Activated T-cell treated with anti-CD3 and anti-CD28 coated beads for 1 hour (primary cell): ENCODE data around the gene SLC9A1.
A peak's percentile ranks its signal among the peaks of the same experiment; 100 is the strongest.
"Not testable (repeated sequence)": the region's sequence is repeated elsewhere in the genome, so short reads cannot be mapped to it uniquely, and the experiment has no call there.

Source experiments
- DNase-seq: peaks from one replicate; pipeline ENCODE4 v3.0.0-alpha.2; 2020; ENCODE audit warnings: low read depth

The SLC9A1 gene

DNA sequence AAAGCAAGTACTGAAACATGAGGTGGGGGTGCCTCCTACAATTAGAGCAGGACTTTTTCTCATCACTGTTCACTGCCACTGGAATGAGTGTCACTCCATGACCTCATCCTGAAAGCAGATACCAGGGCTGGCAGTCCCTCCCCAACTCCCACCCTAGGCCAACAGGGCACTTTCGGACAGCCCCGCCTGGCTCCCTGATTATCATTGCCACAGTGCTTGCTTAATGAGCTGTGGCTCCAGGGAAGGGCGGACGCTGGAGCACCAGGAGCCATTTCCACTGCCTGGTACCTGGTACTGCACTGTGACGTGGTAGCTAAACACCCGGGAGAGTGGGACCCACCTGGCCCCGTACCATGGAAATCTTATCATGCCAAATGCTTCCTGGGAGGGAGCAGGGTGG is 22.3 kb downstream of the SLC9A1 start:
- DNase-seq: no peak

- DNase-seq: no peak
Observed at GRCh38 chr1:27132147-27132546, 22.8 kb downstream of the SLC9A1 start.

- DNase-seq: no peak
Observed at GRCh38 chr1:27130798-27131197, 24.1 kb downstream of the SLC9A1 start.

GRCh38 chr1:27129225-27129624 is 25.7 kb downstream of the SLC9A1 start:
- no peak for DNase-seq

GRCh38 chr1:27127419-27127818 is 27.5 kb downstream of the SLC9A1 start:
- no peak for DNase-seq

- no peak for DNase-seq
Observed at GRCh38 chr1:27126391-27126790, 28.5 kb downstream of the SLC9A1 start.

GRCh38 chr1:27125125-27125524 is 29.8 kb downstream of the SLC9A1 start:
- DNase-seq: not testable (repeated sequence)

- no peak for DNase-seq
Observed at GRCh38 chr1:27124405-27124804, 30.5 kb downstream of the SLC9A1 start.

DNA sequence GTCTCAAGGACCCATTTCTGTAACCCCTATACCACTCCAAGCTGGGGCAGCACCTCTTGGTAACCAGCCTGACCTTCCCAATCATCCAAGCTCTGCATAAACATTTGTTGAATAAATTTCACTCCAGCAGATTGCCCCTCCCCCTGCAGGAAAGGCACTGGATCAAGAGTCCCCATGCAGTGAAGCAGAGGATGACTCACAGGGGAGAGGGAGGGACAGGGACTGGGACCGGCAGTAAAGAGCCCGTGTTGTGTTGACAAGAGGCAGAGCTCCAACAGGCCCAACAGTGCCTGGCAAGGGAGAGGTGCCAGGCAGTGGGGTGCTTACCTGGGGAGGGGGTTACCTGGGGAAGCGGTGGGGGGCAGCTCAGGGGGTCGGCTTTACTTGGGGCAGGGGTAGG is 32.3 kb downstream of the SLC9A1 start:
- no peak for DNase-seq

DNA sequence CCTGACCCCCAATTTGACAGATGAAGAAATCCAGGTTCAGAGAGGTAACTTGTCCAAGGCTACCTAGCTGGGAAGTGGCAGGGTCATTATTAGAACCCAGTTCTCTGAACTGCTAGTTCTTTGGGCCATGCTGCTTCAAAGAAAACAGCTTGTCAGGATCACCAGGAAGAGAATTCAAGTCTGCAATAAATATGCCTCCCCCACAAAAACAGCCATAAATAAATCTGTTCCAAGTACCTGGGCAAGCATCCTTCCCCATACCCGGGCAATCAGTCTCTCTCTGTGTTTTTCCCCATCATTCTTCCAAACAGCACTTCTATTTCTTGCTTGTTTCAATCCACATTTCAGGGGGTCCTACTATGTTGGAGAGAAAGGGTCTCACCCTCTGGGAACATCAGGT is 34.1 kb downstream of the SLC9A1 start:
- no peak for DNase-seq

- no peak for DNase-seq
Observed at GRCh38 chr1:27118440-27118689, 36.6 kb downstream of the SLC9A1 start.

- DNase-seq: no peak
Observed at GRCh38 chr1:27117733-27118439, 37.0 kb downstream of the SLC9A1 start.

- DNase-seq: no peak
Observed at GRCh38 chr1:27116697-27117096, 38.2 kb downstream of the SLC9A1 start.

DNA sequence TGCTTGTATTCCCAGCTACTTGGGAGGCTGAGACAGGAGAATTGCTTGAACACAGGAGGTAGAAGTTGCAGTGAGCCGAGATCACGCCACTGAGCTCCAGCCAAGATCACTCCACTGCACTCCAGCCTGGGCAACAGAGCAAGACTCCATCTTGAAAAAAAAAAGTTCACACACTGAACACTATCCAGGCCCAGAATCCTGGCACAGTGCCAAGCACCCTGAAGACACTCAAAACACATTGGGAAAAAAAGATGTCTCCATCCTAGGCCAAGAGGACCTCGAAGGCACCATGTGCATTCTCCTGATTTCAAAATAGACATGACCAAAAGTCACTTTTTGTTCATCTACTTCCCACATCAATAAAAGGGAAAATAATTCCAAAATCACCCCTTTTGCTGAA is 38.7 kb downstream of the SLC9A1 start:
- DNase-seq: no peak

GRCh38 chr1:27114546-27114945 is 40.4 kb downstream of the SLC9A1 start:
- DNase-seq: no peak

GRCh38 chr1:27113861-27114260 is 41.1 kb downstream of the SLC9A1 start:
- DNase-seq: no peak

DNA sequence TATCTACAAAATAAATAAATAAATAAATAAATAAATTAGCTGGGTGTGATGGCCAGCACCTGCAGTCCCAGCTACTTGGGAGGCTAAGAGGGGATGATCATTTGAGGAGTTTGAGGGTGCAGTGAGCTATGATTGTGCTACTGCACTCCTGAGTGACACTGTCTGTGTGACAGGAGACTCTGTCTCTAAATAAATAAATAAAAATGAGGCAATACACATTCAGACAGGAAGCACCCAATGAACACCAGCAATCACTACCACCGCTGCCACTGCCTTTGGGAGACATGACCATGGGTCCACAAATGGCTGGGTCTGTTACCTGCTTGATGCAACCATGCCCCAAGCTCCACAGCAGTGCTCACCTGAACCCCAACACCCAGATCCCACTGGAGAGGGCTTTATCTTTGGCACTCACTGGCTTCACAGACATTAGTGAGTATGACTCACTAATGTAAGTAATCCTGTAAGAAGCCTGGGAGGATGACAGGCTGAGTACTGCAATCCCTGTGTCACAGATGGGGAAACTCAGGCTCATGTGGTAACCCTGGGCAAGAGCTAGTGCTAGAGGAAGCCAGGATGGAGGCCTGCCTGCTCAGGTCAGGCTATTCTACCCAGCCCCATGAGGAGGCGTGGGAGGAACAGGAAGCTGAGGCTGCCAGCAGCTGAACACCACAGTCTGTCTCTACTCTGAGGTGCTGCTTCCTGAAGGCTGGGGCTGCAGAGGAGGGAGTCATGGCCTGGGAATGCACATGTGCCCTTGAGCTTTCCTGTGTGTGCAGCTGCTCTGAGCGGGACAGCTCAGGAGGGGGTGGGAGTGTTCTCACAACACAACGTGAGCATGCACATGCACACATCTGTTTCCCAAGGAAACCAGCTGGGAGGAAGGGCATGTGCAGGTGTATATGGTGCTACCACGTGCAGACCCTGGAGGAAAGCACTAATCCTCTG is 43.0 kb downstream of the SLC9A1 start:
- peak; percentile 50 for DNase-seq

DNA sequence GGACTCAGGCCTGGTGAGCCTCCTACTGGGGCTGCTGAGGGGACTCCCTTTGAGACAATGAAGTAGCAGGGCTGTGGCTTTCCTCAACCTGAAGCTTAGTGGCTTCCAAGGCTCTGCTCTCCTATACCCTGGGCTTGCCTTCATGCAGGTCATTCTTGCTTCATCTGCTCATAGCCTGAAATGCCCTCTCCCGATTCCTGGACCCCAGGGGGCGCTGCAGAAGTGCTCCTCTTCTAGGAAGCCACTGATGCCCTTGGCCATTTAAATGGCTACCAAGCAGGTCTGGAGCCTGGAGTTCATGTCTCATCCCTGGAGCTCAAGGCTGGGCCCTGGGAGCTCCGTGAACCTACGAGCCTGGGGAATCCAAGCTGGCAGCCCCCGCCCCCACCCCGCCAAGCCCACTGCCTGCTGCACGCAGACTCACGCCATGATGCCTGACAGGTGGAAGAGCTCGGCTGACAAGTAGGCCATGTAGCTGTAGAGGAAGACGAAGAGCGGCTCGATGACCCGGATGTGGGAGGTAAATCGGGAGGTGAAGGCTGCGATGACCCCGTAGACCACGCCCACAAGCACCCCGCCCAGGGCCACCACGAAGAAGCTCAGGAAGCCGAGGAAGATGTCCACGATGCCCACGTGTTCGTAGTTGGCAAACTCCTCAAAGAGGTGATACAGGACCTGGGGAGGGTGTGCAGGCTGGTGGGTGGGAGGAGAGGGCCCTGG is 45.7 kb downstream of the SLC9A1 start:
- no peak for DNase-seq

DNA sequence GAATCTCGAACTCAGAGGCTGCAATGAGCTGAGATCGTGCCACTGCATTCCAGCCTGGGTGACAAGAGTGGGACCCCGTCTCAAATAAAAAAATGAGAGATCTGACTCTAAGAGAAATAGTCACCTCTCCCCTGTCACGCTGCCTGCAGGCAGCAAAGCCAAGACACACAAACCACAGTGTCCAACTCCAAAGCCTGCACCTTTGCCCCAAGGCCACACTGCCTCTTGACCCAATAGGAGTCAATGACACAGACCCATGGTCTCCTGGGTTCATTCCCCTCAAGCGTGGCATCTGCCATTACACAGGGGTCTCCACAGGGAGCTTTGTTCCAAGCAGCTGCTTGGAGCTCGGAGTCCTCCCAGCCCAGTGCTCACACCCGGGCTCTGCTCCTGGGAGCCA is 46.3 kb downstream of the SLC9A1 start:
- no peak for DNase-seq

- no peak for DNase-seq
Observed at GRCh38 chr1:27106561-27107323, 48.2 kb downstream of the SLC9A1 start.

- DNase-seq: no peak
Observed at GRCh38 chr1:27105018-27105417, 49.9 kb downstream of the SLC9A1 start.

DNA sequence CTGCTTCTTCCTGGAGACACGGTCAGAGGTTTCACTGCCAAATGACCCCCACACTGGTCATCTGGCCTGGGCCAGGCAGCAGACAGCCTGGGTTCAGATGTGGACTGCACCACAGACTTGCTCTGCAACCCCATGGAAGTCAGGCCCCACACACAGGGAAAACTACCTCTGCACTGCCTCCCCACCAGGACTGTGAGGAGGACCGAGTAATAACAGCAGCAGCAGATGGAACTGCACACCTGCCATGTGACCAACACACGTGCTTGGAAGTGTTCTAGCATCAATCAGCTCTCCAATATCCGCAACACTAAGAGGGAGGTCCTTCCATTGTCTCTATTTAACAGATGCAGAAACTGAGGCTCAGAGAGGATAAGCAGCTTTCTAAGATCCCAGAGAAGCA is 51.4 kb downstream of the SLC9A1 start:
- DNase-seq: no peak
